Common myeloid progenitor, CD34-positive (primary cell): Measurements from ENCODE around the gene AHCY.
"Not testable (repeated sequence)": the region's sequence is repeated elsewhere in the genome, so short reads cannot be mapped to it uniquely, and the experiment has no call there.

Experiments used
- CTCF ChIA-PET: fragments of 350-600 bp; sonication (Branson Sonifier 250); formaldehyde crosslinking; loops from one replicate; lab custom pipeline; 2021; ENCODE audit warnings: antibody characterized with exemption; lab: Charles Lee
- POLR2A ChIA-PET: fragments of 350-600 bp; sonication (Branson Sonifier 250); formaldehyde crosslinking; loops from one replicate; lab custom pipeline; 2021; ENCODE audit warnings: antibody characterized with exemption; lab: Charles Lee
- DNase-seq, 3 donors: peaks; one replicate each; pipeline versions ENCODE4 v3.0.0 to v3.0.0-alpha.2; 2013
- H3K27ac ChIP-seq, 2 experiments: 1 replicate in 1 of 2; 2 replicates in 1 of 2; pipeline ENCODE4 v1.7.0; 2013; ENCODE audit warnings: inconsistent platforms in 2 of 2, low read length in 2 of 2, mild to moderate bottlenecking in 2 of 2, low read depth in 1 of 2, moderate library complexity in 1 of 2; ENCODE audit not compliant: severe bottlenecking in 2 of 2, insufficient read depth in 1 of 2, poor library complexity in 1 of 2
- H3K27me3 ChIP-seq, 5 experiments: replicated peaks in 2 of 5; 1 replicate in 3 of 5; 2 replicates in 2 of 5; pipeline versions ENCODE4 v1.6.1 to v1.7.0; 2013; ENCODE audit warnings: low read length in 4 of 5, mild to moderate bottlenecking in 2 of 5, moderate library complexity in 2 of 5, inconsistent platforms in 1 of 5; ENCODE audit not compliant: insufficient read depth in 5 of 5, control insufficient read depth in 4 of 5
- H3K36me3 ChIP-seq, 4 experiments: 1 replicate in 2 of 4; 2 replicates in 2 of 4; pipeline versions ENCODE4 v1.6.1 to v1.7.0; 2013; ENCODE audit warnings: low read length in 3 of 4, control low read depth in 1 of 4, mild to moderate bottlenecking in 1 of 4; ENCODE audit not compliant: control insufficient read depth in 4 of 4, insufficient read depth in 4 of 4
- H3K4me1 ChIP-seq, 4 experiments: 1 replicate in 3 of 4; 2 replicates in 1 of 4; pipeline versions ENCODE4 v1.6.1 to v1.7.1; 2013; ENCODE audit warnings: low read length in 3 of 4, mild to moderate bottlenecking in 3 of 4, control low read depth in 1 of 4, inconsistent platforms in 1 of 4, moderate library complexity in 1 of 4; ENCODE audit not compliant: control insufficient read depth in 4 of 4, insufficient read depth in 4 of 4; ENCODE audit errors: control extremely low read depth in 1 of 4
- H3K4me3 ChIP-seq, 7 experiments: 1 replicate in 4 of 7; 2 replicates in 3 of 7; pipeline versions ENCODE4 v1.5.1 to v1.7.0; 2013; ENCODE audit warnings: mild to moderate bottlenecking in 7 of 7, low read length in 6 of 7, moderate library complexity in 6 of 7, inconsistent platforms in 2 of 7, low read depth in 2 of 7, control low read depth in 1 of 7; ENCODE audit not compliant: insufficient read depth in 4 of 7, control insufficient read depth in 1 of 7; ENCODE audit errors: extremely low read depth in 1 of 7
- H3K9me3 ChIP-seq, 5 experiments: 1 replicate in 4 of 5; 2 replicates in 1 of 5; pipeline versions ENCODE4 v1.6.1 to v1.7.1; 2013; ENCODE audit warnings: low read length in 4 of 5, mild to moderate bottlenecking in 2 of 5, inconsistent platforms in 1 of 5, low read depth in 1 of 5, moderate library complexity in 1 of 5; ENCODE audit not compliant: control insufficient read depth in 4 of 5, insufficient read depth in 2 of 5; ENCODE audit errors: control extremely low read depth in 1 of 5
- WGBS: methylation state at CpG from one replicate; pipeline ENCODE4 v1.1.5; 2013; ENCODE audit not compliant: insufficient coverage; 5-methylcytosine and 5-hydroxymethylcytosine counted together

Gene AHCY

GRCh38 chr20:34334654-34335407 lies 31.7 kb upstream of the AHCY start:
- Histone ChIP-seq H3K36me3 (no peaks in the 10 kb centered on the region), H3K9me3 (no peaks in the 10 kb centered on the region), H3K4me3 (no peak overlapping the region), H3K27ac (no peak overlapping the region), H3K27me3 (no peaks in the 10 kb centered on the region), H3K4me1 (no peaks in the 10 kb centered on the region)
- WGBS = 80% methylated on average over 4 of the region's 5 CpGs
- ChIA-PET POLR2A (no interaction called here), CTCF (interaction anchor here (0.9 to 8.4 kb wide), 4 partner anchors 16 to 188 kb away, joined by 3 to 48 read pairs (median 4); partner anchors contain the start of gene AHCY)
- DNase-seq = no peak

GRCh38 chr20:34333786-34334185 lies 30.6 kb upstream of the AHCY start:
- Histone ChIP-seq H3K36me3 (no peaks in the 10 kb centered on the region), H3K27ac (no peak overlapping the region), H3K9me3 (no peaks in the 10 kb centered on the region), H3K4me1 (no peaks in the 10 kb centered on the region), H3K27me3 (no peaks in the 10 kb centered on the region), H3K4me3 (no peak overlapping the region)
- DNase-seq = no peak
- ChIA-PET POLR2A (no interaction called here), CTCF (interaction anchor here (0.9 to 8.4 kb wide), 3 partner anchors 17 to 31 kb away, joined by 3 to 48 read pairs (median 3); partner anchors contain the start of gene AHCY)
- WGBS = 93% methylated on average over 2 of the region's 4 CpGs

GRCh38 chr20:34332262-34332920 lies 29.2 kb upstream of the AHCY start:
- Histone ChIP-seq H3K36me3 (no peaks in the 10 kb centered on the region), H3K4me1 (no peaks in the 10 kb centered on the region), H3K27ac (no peak overlapping the region), H3K4me3 (no peak overlapping the region), H3K27me3 (no peaks in the 10 kb centered on the region), H3K9me3 (no peaks in the 10 kb centered on the region)
- WGBS = 100% methylated on average over 16 of the region's 19 CpGs
- POLR2A ChIA-PET = no interaction called here
- no peak for DNase-seq
- CTCF ChIA-PET = interaction anchor here (0.9 to 8.4 kb wide), 2 partner anchors 19 to 53 kb away, joined by 3 to 48 read pairs; no protein-coding TSS in a partner anchor

- ChIA-PET POLR2A (no interaction called here), CTCF (interaction anchor here (8.4 kb wide), 1 partner anchor 18 kb away, joined by 48 read pairs; no protein-coding TSS in a partner anchor)
- no peaks in the 10 kb centered on the region for H3K27me3 ChIP-seq
- H3K9me3 ChIP-seq = no peaks in the 10 kb centered on the region
- no peak overlapping the region for H3K27ac ChIP-seq
- H3K4me3 ChIP-seq = no peak overlapping the region
- no peaks in the 10 kb centered on the region for H3K4me1 ChIP-seq
- H3K36me3 ChIP-seq = no peaks in the 10 kb centered on the region
- WGBS = 96% methylated on average over 5 of the region's 7 CpGs
- no peak for DNase-seq
Measured at GRCh38 chr20:34331838-34332237, 28.7 kb upstream of the AHCY start.

- H3K36me3 ChIP-seq, H3K27me3 ChIP-seq, DNase-seq, H3K4me1 ChIP-seq, H3K9me3 ChIP-seq, POLR2A ChIA-PET, H3K27ac ChIP-seq, H3K4me3 ChIP-seq: not testable (repeated sequence)
- WGBS = 100% methylated on average over 1 of the region's 15 CpGs
- CTCF ChIA-PET = interaction anchor here (8.4 kb wide), 1 partner anchor 17 kb away, joined by 48 read pairs; no protein-coding TSS in a partner anchor
Measured at GRCh38 chr20:34330861-34331544, 27.8 kb upstream of the AHCY start.

GRCh38 chr20:34328928-34329677 lies 25.9 kb upstream of the AHCY start:
- WGBS = 97% methylated on average over 7 of the region's 9 CpGs
- no peak overlapping the region for H3K27ac ChIP-seq
- no peaks in the 10 kb centered on the region for H3K27me3 ChIP-seq
- no peaks in the 10 kb centered on the region for H3K9me3 ChIP-seq
- no peak for DNase-seq
- POLR2A ChIA-PET = no interaction called here
- H3K36me3 ChIP-seq = no peaks in the 10 kb centered on the region
- H3K4me3 ChIP-seq = no peak overlapping the region
- CTCF ChIA-PET = interaction anchor here (0.6 to 0.7 kb wide), 2 partner anchors 55 to 291 kb away, joined by 3 to 4 read pairs; no protein-coding TSS in a partner anchor
- H3K4me1 ChIP-seq = no peaks in the 10 kb centered on the region
